ENCODE data around the gene FAM131C. TPM values are rescaled to one million over a fixed set of nuclear protein-coding genes. Genes with fewer than 3 reads are reported as not detected.
"Not testable (repeated sequence)": the region's sequence is repeated elsewhere in the genome, so short reads cannot be mapped to it uniquely, and the experiment has no call there.

FAM131C gene
- total RNA-seq, 2 donors from 2014 or later: not detected

DNA sequence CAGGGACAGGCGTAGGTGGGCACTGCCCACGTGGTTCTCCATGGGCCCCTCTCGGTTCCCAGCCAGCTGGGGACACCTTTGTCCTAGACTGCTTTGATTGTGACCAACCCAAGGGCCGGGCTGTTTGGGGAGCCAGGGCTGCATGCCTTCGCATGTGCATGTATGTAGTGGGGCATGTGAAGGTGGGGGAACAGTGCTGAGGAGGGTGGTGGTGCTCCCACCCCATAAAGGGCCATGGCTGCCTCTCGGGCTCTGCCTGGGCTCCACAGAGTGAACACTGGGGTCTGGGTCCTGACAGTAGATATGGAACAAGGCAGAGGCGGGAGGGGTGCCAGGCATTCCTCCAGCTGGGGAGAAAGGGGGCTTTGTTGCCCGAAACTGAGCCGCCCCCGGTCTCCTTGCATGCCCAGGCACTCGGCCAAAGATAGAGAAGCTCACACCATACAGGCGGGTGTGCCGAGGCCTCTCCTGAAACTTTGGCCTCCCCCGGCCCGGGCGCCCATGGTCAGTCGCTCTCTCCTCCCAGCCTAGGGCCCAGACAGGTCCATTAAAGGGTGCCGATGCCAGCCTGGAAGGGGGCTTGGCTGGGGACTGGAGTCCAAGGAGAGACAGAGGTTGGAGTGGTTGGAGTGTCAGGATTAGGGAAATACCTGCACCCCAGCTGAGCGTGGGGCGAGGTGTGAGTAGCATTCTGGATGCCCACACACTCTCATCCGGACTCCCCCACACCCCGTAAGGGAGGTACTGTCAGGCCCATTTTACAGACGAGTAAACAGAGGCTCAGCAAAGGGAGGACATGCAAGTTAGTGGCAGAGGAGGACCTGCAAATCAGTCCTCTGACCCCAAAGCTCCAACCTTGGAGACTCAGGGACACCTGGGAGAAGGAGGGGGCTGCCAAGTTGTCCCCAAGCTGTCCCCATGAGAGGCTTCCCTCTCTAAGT lies 41.3 kb upstream of the FAM131C start:
- Mint-ChIP-seq H3K36me3 (no peaks in the 10 kb centered on the region), H3K27me3 (peaks cover 18 to 19% of the 10 kb centered on the region in 2 donors), H3K27ac (no peak overlapping the region), H3K4me1 (ENCODE audit: low read depth in 2 of 2) (peaks cover 12 to 16% of the 10 kb centered on the region in 2 donors), H3K4me3 (no peak overlapping the region), H3K9me3 (no peaks in the 10 kb centered on the region)
- peak; percentile 51 for DNase-seq (ENCODE audit: low spot score)
- no peak for ATAC-seq

DNA sequence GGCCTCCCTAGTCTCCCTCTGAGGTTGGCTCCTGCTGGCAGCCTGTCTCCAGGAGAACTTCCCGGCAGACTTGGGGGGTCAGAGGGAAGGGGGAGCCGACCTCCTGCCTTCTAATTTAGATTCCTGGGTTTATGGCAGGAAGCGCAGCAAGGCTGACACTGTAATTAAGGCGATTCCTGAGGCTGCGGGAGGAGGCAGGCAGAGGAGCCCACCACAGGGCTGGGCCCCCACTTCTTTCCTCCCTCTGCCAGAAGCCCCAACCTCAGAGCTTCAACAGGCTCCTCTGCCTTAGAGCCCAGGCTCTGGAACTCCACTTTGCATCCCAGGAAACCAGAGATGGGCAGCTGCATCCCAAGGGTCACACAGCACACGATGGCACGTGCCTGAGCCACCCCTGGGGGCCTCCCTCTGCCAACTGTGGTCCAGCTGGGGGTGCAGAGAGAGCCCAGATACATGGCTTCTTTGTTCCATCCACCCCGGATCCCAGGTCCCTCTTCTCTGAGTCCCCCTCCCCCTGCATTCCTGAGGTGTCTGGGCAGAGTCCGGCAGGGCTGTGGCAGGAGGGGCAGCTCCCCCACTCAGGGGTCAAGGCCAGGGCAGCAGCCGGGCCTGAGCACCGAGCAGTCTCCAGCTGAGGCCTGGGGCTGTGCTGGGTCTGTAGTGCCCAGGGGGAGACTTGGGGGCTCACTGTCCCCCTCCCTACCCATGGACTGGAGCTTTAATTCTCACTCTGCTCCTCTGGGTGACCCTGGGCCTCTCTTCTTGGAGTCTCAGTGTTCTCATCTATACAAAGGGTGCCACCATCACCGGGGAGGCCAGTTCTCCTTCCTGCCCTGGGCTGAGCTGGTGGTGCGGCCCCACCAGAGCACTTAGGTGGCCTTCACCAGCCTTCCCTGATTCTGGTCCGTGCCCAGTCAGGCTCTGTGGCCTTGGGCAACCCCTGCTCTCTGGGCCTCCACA lies 39.4 kb upstream of the FAM131C start:
- H3K4me3 Mint-ChIP-seq: no peak overlapping the region
- H3K4me1 Mint-ChIP-seq (ENCODE audit: low read depth in 2 of 2): peaks cover 12 to 14% of the 10 kb centered on the region in 2 donors
- H3K36me3 Mint-ChIP-seq: peaks cover 6% of the 10 kb centered on the region
- peak in 1 of 2 donors; percentile 18 for ATAC-seq
- H3K27ac Mint-ChIP-seq: no peak overlapping the region
- peaks cover 21 to 23% of the 10 kb centered on the region in 2 donors for H3K27me3 Mint-ChIP-seq
- H3K9me3 Mint-ChIP-seq: no peaks in the 10 kb centered on the region
- peak; percentile 51 for DNase-seq (ENCODE audit: low spot score)

GRCh38 chr1:16111771-16112595 lies 38.5 kb upstream of the FAM131C start:
- peaks cover 24 to 31% of the 10 kb centered on the region in 2 donors for H3K27me3 Mint-ChIP-seq

GRCh38 chr1:16110884-16111283 lies 37.4 kb upstream of the FAM131C start:
- ATAC-seq (no peak), DNase-seq (ENCODE audit: low spot score) (no peak)

More at GRCh38 chr1:16111771-16112595, 38.5 kb upstream of the FAM131C start:
- ATAC-seq (peak in 1 of 2 donors; percentile 53), DNase-seq (ENCODE audit: low spot score) (peak; percentile 20)
- Mint-ChIP-seq H3K9me3 (no peaks in the 10 kb centered on the region), H3K27ac (no peak overlapping the region), H3K36me3 (peaks cover 15% of the 10 kb centered on the region), H3K4me3 (no peak overlapping the region), H3K4me1 (ENCODE audit: low read depth in 2 of 2) (peaks cover 5 to 6% of the 10 kb centered on the region in 2 donors)

GRCh38 chr1:16110456-16110855 lies 37.0 kb upstream of the FAM131C start:
- peaks cover 25 to 33% of the 10 kb centered on the region in 2 donors for H3K27me3 Mint-ChIP-seq
- peaks cover 16% of the 10 kb centered on the region for H3K36me3 Mint-ChIP-seq
- H3K4me3 Mint-ChIP-seq: no peak overlapping the region
- no peak for ATAC-seq
- no peak for DNase-seq (ENCODE audit: low spot score)
- no peak overlapping the region for H3K27ac Mint-ChIP-seq
- H3K9me3 Mint-ChIP-seq: no peaks in the 10 kb centered on the region
- no peaks in the 10 kb centered on the region for H3K4me1 Mint-ChIP-seq (ENCODE audit: low read depth in 2 of 2)

More at GRCh38 chr1:16110884-16111283, 37.4 kb upstream of the FAM131C start:
- Mint-ChIP-seq H3K4me1 (ENCODE audit: low read depth in 2 of 2) (no peaks in the 10 kb centered on the region), H3K36me3 (peaks cover 16% of the 10 kb centered on the region), H3K27me3 (peaks cover 25 to 33% of the 10 kb centered on the region in 2 donors), H3K27ac (no peak overlapping the region), H3K4me3 (no peak overlapping the region), H3K9me3 (no peaks in the 10 kb centered on the region)

- peaks cover 25 to 33% of the 10 kb centered on the region in 2 donors for H3K27me3 Mint-ChIP-seq
- H3K9me3 Mint-ChIP-seq: no peaks in the 10 kb centered on the region
- ATAC-seq (no peak), DNase-seq (ENCODE audit: low spot score) (no peak)
- H3K36me3 Mint-ChIP-seq: peaks cover 16% of the 10 kb centered on the region
- H3K4me3 Mint-ChIP-seq: no peak overlapping the region
- H3K4me1 Mint-ChIP-seq (ENCODE audit: low read depth in 2 of 2): no peaks in the 10 kb centered on the region
- H3K27ac Mint-ChIP-seq: no peak overlapping the region
Observed at GRCh38 chr1:16109571-16109970, 36.1 kb upstream of the FAM131C start.

DNA sequence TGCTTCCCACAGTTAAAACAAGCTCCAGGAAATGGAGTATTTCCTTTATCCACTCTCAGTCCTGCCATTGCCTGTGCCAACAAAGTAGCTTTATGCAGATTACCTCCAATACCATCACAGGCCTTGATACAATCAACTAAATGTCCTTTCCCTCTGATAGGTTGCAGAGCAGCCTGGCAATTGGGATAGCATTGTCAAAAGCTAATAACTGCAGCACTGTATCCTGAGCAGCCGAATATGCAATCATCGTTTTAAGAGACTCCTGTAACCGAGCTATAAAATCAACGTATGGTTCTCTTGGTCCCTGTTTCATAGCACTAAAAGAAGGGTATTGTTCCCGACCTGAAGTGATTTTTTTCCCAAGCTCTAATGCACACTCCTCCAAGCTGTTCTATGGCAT lies 33.6 kb upstream of the FAM131C start:
- Mint-ChIP-seq H3K27me3 (peaks cover 25 to 33% of the 10 kb centered on the region in 2 donors), H3K36me3 (peaks cover 16% of the 10 kb centered on the region)
- not testable (repeated sequence) for ATAC-seq; H3K4me1 Mint-ChIP-seq (ENCODE audit: low read depth in 2 of 2); H3K27ac Mint-ChIP-seq; H3K4me3 Mint-ChIP-seq; H3K9me3 Mint-ChIP-seq; DNase-seq (ENCODE audit: low spot score)

- H3K4me3 Mint-ChIP-seq: no peak overlapping the region
Observed at GRCh38 chr1:16101623-16102022, 28.2 kb upstream of the FAM131C start.

DNA sequence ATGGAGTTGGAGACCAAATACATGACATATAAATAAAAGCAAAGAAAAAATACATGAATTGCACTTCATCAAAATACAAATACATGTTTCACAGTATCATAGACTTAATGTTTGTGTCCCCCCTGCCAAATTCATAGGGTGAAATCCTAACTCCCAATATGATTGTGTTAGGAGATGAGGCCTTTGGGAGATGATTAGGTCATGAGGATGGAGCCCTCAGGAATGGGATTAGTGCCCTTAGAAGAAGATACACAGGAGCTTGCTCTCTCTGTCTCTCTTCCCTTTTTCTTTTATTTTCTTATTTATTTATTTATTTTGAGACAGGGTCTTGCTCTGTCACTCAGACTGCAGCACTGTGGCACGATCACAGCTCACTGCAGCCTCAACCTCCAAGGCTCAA lies 26.0 kb upstream of the FAM131C start:
- H3K4me3 Mint-ChIP-seq: no peak overlapping the region
- peaks cover 21 to 22% of the 10 kb centered on the region in 2 donors for H3K27me3 Mint-ChIP-seq
- ATAC-seq (no peak), DNase-seq (ENCODE audit: low spot score) (no peak)
- H3K36me3 Mint-ChIP-seq: no peaks in the 10 kb centered on the region
- no peaks in the 10 kb centered on the region for H3K9me3 Mint-ChIP-seq
- no peak overlapping the region for H3K27ac Mint-ChIP-seq
- H3K4me1 Mint-ChIP-seq (ENCODE audit: low read depth in 2 of 2): peaks cover 0 to 3% of the 10 kb centered on the region in 2 donors

More at GRCh38 chr1:16101623-16102022, 28.2 kb upstream of the FAM131C start:
- ATAC-seq: no peak
- no peak for DNase-seq (ENCODE audit: low spot score)
- H3K9me3 Mint-ChIP-seq: no peaks in the 10 kb centered on the region
- peaks cover 14% of the 10 kb centered on the region in 2 donors for H3K27me3 Mint-ChIP-seq
- no peak overlapping the region for H3K27ac Mint-ChIP-seq
- H3K36me3 Mint-ChIP-seq: no peaks in the 10 kb centered on the region
- H3K4me1 Mint-ChIP-seq (ENCODE audit: low read depth in 2 of 2): no peaks in the 10 kb centered on the region

DNA sequence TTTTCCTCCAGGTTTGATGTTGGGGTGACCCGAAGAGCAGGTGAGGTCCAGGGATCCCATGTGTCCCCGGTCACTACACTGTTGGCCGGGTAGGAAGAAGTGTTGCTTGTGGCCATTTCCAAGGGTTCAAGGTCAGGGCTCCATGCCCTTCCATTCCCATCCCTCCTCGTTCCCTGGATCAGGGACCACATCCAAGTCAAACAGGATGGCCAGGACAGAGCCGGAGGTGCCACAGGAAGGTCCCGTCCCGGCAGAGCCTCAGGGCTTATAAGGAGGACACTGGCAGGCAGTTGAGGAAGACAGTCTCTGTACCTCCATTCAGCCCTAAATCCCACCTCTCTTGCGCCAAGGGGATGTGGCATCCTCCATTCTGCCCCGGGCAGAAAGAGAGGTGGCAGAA lies 22.0 kb upstream of the FAM131C start:
- peaks cover 5 to 10% of the 10 kb centered on the region in 2 donors for H3K4me1 Mint-ChIP-seq (ENCODE audit: low read depth in 2 of 2)
- H3K27ac Mint-ChIP-seq: no peak overlapping the region
- DNase-seq (ENCODE audit: low spot score): no peak
- H3K36me3 Mint-ChIP-seq: no peaks in the 10 kb centered on the region
- H3K9me3 Mint-ChIP-seq: no peaks in the 10 kb centered on the region
- no peak overlapping the region for H3K4me3 Mint-ChIP-seq
- H3K27me3 Mint-ChIP-seq: peaks cover 27 to 33% of the 10 kb centered on the region in 2 donors
- no peak for ATAC-seq

GRCh38 chr1:16094453-16095158 lies 21.2 kb upstream of the FAM131C start:
- Mint-ChIP-seq H3K9me3 (no peaks in the 10 kb centered on the region), H3K4me1 (ENCODE audit: low read depth in 2 of 2) (peaks cover 5 to 10% of the 10 kb centered on the region in 2 donors), H3K36me3 (no peaks in the 10 kb centered on the region), H3K27me3 (peaks cover 27 to 30% of the 10 kb centered on the region in 2 donors), H3K27ac (peak overlapping the region in 1 of 2 donors; percentile 5), H3K4me3 (no peak overlapping the region)
- DNase-seq (ENCODE audit: low spot score) (no peak), ATAC-seq (no peak)

DNA sequence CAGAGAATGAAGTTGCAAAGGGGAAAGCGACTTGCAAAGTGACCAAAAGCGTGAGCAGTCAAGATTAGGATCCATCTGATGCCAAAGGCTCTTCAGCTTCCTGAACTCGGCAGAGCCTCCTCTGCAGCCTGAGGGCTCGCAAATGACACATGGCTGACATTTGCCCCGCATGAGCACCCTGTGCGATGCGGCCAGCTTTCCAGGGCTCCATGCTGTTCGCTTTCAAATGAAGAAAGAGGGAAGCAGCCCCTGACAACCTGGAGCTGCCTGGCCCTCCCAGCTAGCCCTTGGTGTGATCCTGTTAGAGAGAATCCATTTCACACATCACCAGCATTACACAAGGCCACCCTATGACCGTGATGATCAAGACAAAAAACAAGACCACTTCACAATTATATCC lies 20.2 kb upstream of the FAM131C start:
- Mint-ChIP-seq H3K27me3 (peaks cover 27 to 30% of the 10 kb centered on the region in 2 donors), H3K4me3 (no peak overlapping the region), H3K9me3 (no peaks in the 10 kb centered on the region), H3K27ac (no peak overlapping the region), H3K36me3 (no peaks in the 10 kb centered on the region), H3K4me1 (ENCODE audit: low read depth in 2 of 2) (peaks cover 5 to 10% of the 10 kb centered on the region in 2 donors)
- DNase-seq (ENCODE audit: low spot score) (no peak), ATAC-seq (no peak)

All from natural killer cell treated with Interleukin-12 subunit alpha and Interleukin-12 subunit beta and Interleukin-15 and Interleukin-18, amount 100 ng/mL, for 72 hours (primary cell).